G401 (cell line): ENCODE results near the gene B3GNT4. TPM values are rescaled to one million over a fixed set of nuclear protein-coding genes. Genes with fewer than 3 reads are reported as not detected.
"Not testable (repeated sequence)": the region's sequence is repeated elsewhere in the genome, so short reads cannot be mapped to it uniquely, and the experiment has no call there.

Experiments
- DNase-seq: peaks from one replicate; pipeline ENCODE4 v3.0.0-alpha.2; 2015; ENCODE audit warnings: low spot score
- in situ Hi-C: cut with HindIII; loops from 2 replicates; pipeline ENCODE4 v1.10.0; 2016; ENCODE audit warnings: low sequenced_read_pairs, mixed read lengths
- total RNA-seq: library from RNA; depleted of rRNA; stranded (reverse); fragments of >200 nt; shearing (Covaris generic); gene quantifications from 2 replicates; pipeline ENCODE4 v1.2.3, GENCODE V29; 2014; rRNA removed

The B3GNT4 gene
- 0.06 and 2.5 TPM in 2 replicates for total RNA-seq

DNA sequence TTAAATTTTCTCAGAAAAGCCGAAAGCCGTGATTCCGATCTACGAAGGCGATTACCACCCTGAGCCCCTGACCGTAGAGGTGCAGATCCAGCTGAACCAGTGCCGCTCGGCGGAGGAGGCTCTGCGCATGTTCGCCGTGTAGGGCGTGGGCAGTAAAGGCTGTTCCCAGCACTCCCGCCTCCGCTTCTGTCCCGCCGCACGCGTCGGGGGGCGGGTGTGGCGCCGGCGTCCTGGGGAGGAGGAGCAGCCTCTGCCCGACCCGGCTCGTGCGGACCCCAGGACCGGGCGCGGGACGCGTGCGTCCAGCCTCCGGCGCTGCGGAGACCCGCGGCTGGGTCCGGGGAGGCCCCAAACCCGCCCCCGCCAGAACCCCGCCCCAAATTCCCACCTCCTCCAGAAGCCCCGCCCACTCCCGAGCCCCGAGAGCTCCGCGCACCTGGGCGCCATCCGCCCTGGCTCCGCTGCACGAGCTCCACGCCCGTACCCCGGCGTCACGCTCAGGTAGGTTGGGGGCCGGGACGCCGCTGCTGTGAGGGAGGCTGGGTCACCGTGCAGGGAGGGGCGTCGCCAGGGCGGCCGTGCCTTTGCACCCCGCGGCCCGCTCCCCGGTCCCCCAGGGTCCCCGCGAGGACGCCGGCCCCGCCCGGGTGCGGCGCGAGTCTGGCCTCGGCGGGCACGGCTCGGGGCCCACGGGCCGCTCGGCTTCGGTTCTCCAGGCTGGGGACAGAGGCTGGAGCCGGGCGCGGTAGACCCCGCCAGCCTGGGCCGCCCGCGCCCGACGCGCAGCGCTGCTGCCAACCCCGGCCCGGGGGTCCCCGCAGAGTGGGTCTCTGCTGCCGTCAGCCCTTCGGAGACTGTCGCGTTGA lies at the start of gene B3GNT4:
Gene B3GNT4, plus strand, starts transcription at position 409 of the 866 bp plus-strand sequence. CDS start 910 bp downstream, outside the sequence.
- peak; percentile 80 for DNase-seq
- in situ Hi-C loops = no loop called here

DNA sequence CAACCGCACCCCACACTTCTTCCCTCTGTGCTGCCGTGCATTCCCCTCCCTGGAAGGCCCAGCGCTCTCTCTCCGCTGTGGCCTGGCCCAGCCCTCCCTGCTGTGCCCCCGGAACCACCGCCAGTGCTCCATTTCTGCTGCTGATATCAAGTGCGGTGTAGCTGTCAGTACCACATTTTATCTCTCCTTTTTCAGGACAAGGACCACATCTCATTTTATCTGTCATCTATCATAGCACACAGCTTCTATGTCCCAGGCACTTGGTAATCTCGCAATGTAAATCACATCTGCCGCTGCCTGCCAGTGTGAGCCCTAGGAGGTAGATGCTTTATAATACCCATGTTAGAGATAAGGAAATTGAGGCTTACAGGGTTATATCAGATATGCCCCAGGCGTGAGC lies 47.8 kb upstream of the B3GNT4 start:
- in situ Hi-C loops = no loop called here
- no peak for DNase-seq

DNA sequence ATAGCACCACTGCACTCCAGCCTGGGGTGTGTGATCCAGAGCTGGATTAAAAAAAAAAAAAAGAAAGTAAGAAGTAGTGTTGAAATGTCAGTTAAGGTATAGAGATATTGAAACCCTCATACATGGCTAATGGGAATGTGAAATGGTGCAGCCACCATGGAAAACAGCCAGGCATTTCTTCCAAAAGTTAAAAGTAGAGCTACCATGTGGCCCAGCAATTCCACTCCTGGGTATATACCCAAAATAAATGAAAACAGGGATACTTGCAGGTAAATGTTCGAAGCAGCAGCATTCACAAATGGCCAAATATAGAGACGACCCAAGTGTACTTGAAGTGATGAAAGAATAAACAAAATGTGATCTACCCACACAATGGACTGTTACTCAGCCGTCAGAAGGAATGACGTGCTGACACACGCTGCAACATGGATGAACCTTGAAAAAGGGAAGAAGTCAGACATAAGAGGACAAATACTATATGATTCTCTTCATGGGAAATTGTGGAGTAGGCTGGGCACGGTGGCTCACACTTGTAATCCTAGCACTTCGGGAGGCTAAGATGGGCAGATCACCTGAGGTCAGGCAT lies 44.7 kb upstream of the B3GNT4 start:
- in situ Hi-C loops = no loop called here
- DNase-seq = no peak

DNA sequence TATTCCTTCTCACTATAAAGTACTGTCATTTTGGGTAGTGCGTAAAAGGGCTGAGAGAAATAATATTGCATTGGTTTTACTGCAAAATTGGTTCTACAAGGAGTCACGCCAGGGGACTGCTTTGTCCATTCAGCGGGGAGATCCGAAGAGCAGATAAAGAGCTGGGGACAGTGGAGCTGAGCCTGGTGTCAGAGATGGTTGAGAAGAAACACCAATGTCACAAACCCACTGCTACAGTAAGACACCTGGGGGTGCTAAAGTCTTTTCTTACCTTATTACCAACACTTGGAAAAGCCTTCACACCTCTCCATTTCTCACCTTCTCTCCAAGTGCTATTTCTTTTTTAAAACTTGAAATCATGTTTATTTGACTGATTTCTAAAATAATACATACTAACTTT lies 43.6 kb upstream of the B3GNT4 start:
- in situ Hi-C loops = no loop called here
- DNase-seq = no peak

DNA sequence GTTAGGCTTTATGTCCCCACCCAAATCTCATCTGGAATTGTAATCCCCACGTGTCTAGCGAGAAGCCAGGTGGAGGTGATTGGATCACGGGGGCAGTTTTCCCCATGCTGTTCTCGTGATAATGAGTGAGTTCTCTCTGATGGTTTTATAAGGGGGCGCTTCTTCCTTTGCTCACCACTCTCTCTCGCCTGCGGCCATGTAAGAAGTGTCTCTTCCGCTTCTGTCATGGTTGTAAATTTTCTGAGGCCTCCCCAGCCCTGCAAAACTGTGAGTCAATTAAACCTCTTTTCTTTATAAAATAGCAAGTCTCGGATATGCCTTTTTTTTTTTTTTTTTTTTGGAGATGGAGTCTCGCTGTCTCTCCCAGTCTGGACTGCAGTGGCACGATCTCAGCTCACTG lies 42.7 kb upstream of the B3GNT4 start:
- in situ Hi-C loops = no loop called here

DNA sequence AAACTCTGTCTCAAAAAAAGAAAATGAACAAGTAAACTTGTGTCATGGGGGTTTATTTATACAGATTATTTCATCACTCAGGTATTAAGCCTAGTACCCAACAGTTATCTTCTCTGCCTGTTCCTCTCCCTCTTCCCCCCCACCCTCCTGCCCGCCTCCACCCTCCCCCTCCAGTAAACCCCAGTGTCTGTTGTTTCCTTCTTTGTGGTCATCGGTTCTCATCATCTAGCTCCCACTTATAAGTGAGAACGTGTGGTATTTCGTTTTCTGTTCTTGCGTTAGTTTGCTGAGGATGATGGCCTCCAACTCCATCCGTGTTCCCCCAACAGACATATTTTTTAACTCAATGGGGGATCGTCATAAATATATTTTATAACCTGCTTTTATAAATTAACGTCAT lies 41.8 kb upstream of the B3GNT4 start:
- in situ Hi-C loops = no loop called here

More for the DNA sequence above, 42.7 kb upstream of the B3GNT4 start:
- no peak for DNase-seq

DNA sequence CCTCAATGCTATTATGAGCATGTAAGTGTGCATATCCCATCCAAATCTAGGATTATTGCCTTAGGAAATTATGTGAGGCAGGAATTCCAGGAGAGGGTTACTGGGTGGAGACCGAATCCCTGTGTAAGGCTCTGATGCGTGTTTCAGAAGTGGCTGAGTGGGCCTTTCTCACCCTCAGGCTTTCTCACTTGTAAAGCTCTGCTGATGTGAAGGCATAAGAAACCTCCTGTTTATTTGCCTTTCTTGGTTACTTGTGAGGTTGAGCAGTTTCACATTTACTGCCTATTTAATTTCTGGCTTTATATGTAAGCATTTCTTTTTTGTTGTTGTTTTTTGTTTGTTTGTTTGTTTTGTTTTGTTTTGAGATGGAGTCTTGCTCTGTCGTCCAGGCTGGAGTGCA lies 40.5 kb upstream of the B3GNT4 start:
- no peak for DNase-seq
- in situ Hi-C loops = no loop called here

More for the DNA sequence above, 41.8 kb upstream of the B3GNT4 start:
- DNase-seq = no peak

DNA sequence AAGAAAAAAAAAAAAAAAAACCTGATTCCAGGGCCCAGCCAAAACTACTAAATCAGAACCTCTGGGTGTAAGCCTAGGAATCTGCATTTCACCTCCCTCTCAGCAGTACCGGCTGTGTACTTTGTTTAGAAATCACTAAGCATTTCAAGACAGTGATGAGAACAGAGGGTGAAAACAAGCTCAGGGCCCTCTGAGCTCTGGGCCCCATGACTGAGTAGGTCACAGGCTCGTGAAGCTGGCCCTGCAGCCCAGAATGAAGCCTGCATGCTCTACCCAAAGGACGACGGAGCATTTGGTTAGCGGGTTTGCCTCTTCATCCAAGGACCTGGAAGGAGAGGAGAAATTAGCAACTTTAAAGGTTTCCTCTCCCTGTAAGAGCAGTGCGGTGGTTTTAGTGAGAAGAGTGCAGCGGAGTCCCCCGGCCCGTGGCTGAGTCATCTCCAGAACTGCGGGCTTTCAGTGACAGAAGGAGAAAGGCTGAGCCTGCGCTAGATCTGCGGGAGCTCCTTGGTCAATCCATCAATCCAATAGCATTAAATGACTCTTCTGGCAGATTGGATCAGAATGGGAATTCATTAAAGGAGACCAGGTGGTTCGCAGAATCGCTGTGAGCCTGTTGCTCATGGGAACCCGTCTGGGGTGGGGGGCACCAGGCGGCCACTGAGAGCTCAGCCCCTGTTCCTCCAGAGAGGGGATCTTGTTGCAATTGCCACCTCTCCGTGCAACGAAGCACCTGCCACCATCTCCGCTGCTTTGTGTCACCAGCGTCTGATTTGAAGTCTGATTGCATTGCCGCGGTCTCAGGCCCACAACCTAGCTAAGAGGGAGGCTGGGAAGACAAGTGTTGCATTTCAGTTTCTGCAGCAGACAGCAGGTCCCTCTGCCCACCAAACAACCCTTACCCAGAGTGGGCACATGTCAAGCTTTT lies 36.8 kb upstream of the B3GNT4 start:
- no peak for DNase-seq
- in situ Hi-C loops = no loop called here

DNA sequence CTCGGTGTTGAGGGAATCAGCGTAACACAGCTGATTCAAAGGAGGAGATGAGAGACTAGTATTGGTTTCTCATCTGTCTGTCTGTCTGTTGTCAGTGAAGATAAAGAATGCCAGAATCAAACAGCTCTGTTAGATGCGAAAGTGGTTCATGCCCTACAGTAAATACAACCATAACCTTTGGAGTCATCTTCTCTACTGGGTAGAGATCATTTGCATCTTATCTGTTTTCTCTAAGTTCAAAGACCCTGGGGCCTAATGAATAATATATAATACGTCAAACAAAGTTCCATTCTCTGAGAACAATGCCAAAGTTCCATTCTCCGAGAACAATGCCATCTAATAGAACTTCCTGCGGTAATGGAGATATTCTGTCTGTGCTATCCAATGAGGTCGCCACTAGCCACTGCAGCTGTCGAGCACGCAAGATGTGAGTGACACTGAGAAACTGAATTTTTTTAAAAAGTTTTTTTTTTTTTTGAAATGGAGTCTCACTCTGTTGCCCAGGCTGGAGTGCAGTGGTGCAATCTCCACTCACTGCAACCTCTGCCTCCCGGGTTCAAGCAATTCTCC lies 36.1 kb upstream of the B3GNT4 start:
- in situ Hi-C loops = no loop called here
- no peak for DNase-seq

DNA sequence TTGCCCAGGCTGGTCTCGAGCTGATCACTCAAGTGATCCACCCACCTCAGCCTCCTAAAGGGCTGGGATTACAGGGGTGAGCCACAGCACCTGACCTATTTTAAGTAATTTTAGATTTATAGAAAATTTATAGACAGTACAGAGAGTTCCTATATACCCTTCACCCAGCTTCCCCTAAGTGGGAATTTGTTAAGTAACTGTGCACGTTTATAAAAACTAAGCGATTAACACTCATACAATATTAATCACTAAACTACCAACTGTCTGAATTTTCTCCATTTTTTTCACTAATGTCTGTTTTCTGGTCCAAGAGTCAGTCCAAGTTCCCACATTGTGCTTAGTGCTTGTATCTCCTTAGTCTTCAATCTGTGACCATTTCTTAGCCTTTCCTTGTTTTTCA lies 35.0 kb upstream of the B3GNT4 start:
- DNase-seq = no peak
- in situ Hi-C loops = no loop called here

DNA sequence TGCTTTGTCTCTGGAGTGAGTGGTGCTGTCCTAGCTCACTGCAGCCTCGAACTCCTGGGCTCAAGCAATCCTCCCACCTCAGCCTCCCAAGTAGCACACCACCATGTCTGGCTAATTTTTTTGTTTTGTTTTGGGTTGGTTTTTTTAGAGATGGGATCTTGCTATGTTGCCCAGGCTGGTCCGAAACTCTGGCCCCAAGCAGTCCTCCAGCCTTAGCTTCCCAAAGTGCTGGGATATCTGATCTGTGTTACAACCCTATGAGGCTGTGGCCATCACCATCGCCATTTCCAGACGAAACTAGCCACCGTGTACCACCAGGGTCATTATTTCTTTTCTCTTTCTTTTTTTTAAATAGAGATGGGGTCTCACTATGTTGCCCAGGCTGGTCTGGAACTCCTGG lies 32.1 kb upstream of the B3GNT4 start:
- DNase-seq = no peak
- in situ Hi-C loops = no loop called here

DNA sequence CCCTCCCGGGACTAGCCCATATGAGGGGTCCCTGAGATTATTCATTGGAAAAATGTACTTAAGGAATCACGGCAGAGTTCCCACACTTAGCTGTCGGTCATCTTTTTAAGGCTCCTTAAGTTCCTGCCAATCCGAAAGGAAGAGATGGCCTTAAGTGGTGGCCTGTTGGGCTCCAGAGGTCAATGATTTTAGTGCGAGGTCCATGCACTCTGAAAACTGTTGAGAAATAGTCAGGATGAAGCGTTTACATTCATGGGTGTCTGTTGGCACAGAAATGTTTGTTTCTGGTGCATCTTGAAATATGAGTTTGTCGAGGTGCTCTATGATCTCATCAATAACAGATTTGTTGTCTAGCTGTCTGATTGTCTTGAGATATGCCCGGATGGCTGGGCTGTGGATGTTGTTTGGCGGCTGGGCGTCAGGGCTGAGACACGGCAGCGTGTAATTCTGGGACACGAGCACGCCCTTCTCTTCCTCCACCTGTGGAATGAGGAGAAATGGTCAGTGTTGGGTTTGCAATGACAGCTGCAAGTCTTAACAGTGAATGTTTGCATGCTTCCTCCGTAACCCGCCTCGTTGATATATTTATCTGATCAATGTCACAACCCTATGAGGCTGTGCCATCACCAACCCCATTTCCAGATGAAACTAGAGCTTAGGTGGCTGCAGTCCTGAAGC lies 31.1 kb upstream of the B3GNT4 start:
- no peak for DNase-seq
- in situ Hi-C loops = no loop called here

DNA sequence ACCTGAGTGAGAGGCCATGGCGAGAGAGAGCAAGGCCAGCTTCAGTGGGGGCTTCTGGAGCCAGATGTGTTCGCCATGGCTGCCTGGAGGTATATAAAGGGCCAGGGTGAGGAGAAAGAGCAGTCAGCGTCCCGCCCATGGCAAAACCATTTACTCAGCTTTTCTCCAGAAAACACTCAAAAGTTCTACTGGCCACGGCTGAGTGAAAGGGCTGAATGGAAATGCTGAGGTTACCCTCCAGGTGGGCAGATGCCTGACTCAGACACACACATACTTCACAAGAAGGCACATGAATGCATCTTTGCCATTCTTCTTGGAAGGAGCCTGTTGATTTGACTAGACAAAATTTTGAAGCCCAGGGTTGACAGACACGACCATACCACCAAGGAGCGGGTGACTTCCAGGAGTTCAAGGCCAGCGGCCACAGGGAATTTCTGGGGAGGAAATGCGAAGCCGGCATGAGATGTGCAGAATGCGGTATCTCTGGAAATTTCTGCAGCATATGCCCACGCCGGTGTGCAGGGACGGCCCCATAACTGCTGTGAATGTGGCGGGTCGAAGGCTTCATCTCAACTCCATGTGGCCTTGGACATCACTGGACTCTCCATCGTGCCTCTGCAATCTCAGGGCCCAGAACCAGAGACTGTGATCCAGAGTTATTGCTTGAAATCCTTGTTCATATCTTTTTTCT lies 29.2 kb upstream of the B3GNT4 start, which contains the start of gene IL31:
Gene IL31, minus strand, starts transcription at position 67 of the 691 bp plus-strand sequence. Its CDS starts 49 bp downstream, at position 18.
- in situ Hi-C loops = no loop called here
- DNase-seq = no peak

DNA sequence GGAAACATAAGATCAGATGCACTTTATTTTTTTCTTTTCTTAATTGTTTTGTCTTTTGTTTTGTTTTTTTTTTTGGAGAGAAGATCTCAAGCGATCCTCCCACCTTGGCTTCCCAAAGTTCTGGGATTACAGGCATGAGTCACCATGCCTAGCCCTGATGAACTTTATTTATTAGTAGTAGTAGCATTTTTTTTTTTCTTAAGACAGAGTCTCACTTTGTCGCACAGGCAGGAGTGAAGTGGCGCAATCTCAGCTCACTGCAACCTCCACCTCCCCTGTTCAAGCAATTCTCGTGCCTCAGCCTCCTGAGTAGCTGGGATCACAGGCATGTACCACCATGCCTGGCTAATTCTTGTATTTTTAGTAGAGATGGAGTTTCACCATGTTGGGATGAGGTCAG lies 27.0 kb upstream of the B3GNT4 start:
- in situ Hi-C loops, DNase-seq: not testable (repeated sequence)

DNA sequence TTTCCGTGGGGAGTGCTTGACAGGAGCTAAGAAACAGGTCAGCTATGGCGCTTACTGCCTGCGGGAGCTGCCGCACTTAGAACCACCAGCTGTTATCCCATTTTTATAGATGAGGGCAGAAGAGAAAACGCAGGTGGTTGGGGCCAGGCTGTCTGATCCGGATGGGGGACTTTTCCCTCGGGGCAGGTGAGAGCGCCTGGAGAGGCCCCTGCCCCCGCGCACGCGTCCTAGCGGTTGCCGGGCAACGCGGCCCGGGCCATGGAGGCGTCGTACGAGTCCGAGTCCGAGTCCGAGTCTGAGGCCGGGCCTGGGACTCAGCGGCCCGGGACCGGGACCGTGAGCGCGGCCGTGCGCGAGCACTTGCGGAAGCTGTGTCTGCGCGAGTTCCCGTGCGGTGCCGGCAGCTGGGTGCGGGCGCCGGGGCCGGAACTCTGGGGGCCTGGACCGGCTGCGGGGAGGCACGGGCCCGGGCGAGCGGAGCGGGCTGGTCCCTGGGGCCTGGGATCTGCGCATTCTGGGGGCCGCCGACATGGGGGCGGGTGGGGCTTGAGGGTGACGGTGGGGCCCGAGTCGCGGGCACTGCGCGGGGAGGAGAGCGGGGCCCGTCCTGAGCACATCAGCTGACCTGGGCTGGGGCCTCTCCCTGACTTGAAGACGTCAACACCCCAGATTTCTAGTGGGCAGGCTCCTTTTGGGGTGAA lies 20.5 kb upstream of the B3GNT4 start, which contains the start of gene LRRC43:
Gene LRRC43, plus strand, starts transcription at position 237 of the 701 bp plus-strand sequence. Its CDS starts 22 bp downstream, at position 259.
- in situ Hi-C loops = loop anchor here (5.0 kb wide), 1 partner anchor 41 kb away; no protein-coding TSS in a partner anchor
- peak; percentile 36 for DNase-seq

DNA sequence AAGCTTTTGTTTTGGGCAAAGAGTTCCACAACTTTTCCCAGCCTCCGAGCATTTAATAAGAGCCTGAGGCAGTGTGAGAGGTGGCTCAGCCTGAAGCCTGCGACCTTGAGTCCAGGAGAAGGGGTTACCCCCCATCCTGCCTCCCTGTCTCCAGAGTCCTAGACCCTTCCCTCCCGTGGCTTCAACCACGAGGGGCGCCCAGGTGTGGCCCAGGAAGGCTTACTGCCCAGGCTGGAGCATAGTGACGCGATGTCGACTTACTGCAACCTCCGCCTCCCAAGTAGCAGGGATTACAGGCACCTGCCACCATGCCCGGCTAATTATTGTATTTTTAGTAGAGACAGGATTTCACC lies 19.9 kb upstream of the B3GNT4 start:
- in situ Hi-C loops = loop anchor here (5.0 kb wide), 1 partner anchor 41 kb away; no protein-coding TSS in a partner anchor
- no peak for DNase-seq

DNA sequence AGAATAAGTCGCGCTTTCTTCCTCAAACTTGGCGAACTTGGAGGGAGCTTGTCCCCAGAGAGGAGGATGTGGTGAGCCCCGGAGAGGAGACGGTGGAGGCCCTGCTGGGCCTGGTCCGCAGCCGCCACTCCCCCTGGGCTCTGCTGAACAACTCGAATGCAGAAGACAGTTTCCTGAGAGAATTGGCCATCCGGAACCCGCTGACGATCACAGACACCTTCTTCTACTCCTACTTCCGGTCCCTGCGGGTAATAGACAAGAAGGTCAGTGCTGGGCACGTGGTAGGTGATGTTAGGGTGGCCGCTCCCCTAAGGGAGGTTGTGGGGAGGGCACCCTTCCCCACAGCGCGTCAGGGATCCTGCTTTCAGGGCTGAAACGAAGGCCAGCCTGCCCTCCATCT lies 19.0 kb upstream of the B3GNT4 start:
- DNase-seq = no peak
- in situ Hi-C loops = loop anchor here (5.0 kb wide), 1 partner anchor 42 kb away; no protein-coding TSS in a partner anchor
